NCI-H2081 treated with DMSO at 0.1 percent for 48 hours (cell line): ENCODE measurements around the gene FAM110A.
"Not testable (repeated sequence)": the region's sequence is repeated elsewhere in the genome, so short reads cannot be mapped to it uniquely, and the experiment has no call there.

Experiments used
- DNase-seq: peaks from one replicate; lab custom pipeline; 2025; lab: John Stamatoyannopoulos, UW

FAM110A gene

GRCh38 chr20:823574-823902 is 10.0 kb upstream of the FAM110A start:
- DNase-seq = no peak

GRCh38 chr20:824490-824889 is 9.0 kb upstream of the FAM110A start:
- DNase-seq = no peak

- DNase-seq = no peak
These were observed 8.6 kb upstream of the FAM110A start for GRCh38 chr20:824916-825315.

- DNase-seq = no peak
These were observed 7.6 kb upstream of the FAM110A start for GRCh38 chr20:825710-826421.

- no peak for DNase-seq
These were observed 6.7 kb upstream of the FAM110A start for GRCh38 chr20:826695-827323.

GRCh38 chr20:827981-828380 is 5.5 kb upstream of the FAM110A start:
- DNase-seq = not testable (repeated sequence)

- DNase-seq = no peak
These were observed 4.5 kb upstream of the FAM110A start for GRCh38 chr20:828987-829386.

GRCh38 chr20:829551-829950 is 4.0 kb upstream of the FAM110A start:
- no peak for DNase-seq

GRCh38 chr20:830011-830521 is 3.4 kb upstream of the FAM110A start:
- DNase-seq = no peak

- DNase-seq = no peak
These were observed 2.3 kb upstream of the FAM110A start for GRCh38 chr20:831251-831650.

- DNase-seq = no peak
These were observed 1.6 kb upstream of the FAM110A start for GRCh38 chr20:831956-832355.

- no peak for DNase-seq
These were observed 430 bp upstream of the FAM110A start for GRCh38 chr20:833121-833449.

- no peak for DNase-seq
These were observed 734 bp downstream of the FAM110A start for GRCh38 chr20:834151-834746.

- DNase-seq = no peak
These were observed 2.1 kb downstream of the FAM110A start for GRCh38 chr20:835608-836045.

GRCh38 chr20:836190-836589 is 2.7 kb downstream of the FAM110A start:
- no peak for DNase-seq

- DNase-seq = no peak
These were observed 5.5 kb downstream of the FAM110A start for GRCh38 chr20:839015-839414.

GRCh38 chr20:839626-840025 is 6.1 kb downstream of the FAM110A start:
- no peak for DNase-seq

GRCh38 chr20:840503-840857 is 7.0 kb downstream of the FAM110A start:
- DNase-seq = no peak

GRCh38 chr20:840858-841567 is 7.5 kb downstream of the FAM110A start:
- no peak for DNase-seq

- DNase-seq = no peak
These were observed 8.3 kb downstream of the FAM110A start for GRCh38 chr20:841568-842546.

- no peak for DNase-seq
These were observed 9.0 kb downstream of the FAM110A start for GRCh38 chr20:842547-842940.

- DNase-seq = no peak
These were observed 10.4 kb downstream of the FAM110A start for GRCh38 chr20:843912-844311.
